Activated B cell treated with CpG ODN at 0.5 μM for 24 hours (primary cell): ENCODE data around the gene LBHD1. TPM values are rescaled to one million over a fixed set of nuclear protein-coding genes. Genes with fewer than 3 reads are reported as not detected.
A peak's percentile ranks its signal among the peaks of the same experiment; 100 is the strongest.

Experiments used
- ATAC-seq: fragments of 200-7000 bp; cut with Tn5 transposase; one replicate; pipeline ENCODE4 v1.10.0; 2021; ENCODE audit warnings: low read depth, mild to moderate bottlenecking, moderate library complexity
- CTCF ChIA-PET: fragments of 350-600 bp; sonication (Branson Sonifier 250); formaldehyde crosslinking; loops from one replicate; lab custom pipeline; 2021; ENCODE audit warnings: antibody characterized with exemption; lab: Charles Lee
- POLR2A ChIA-PET: fragments of 350-600 bp; sonication (Branson Sonifier 250); formaldehyde crosslinking; loops from one replicate; lab custom pipeline; 2021; ENCODE audit warnings: antibody characterized with exemption; lab: Charles Lee
- DNase-seq: peaks from one replicate; pipeline ENCODE4 v3.0.0; 2022
- H3K27ac Mint-ChIP-seq: one replicate; pipeline ENCODE4 v1.8.0; 2020; ENCODE audit warnings: mixed read lengths
- H3K27me3 Mint-ChIP-seq: one replicate; pipeline ENCODE4 v1.8.0; 2021; ENCODE audit warnings: mixed read lengths
- H3K36me3 Mint-ChIP-seq: one replicate; pipeline ENCODE4 v1.8.0; 2021; ENCODE audit warnings: low read depth, mixed read lengths
- H3K4me1 Mint-ChIP-seq: one replicate; pipeline ENCODE4 v1.8.0; 2021; ENCODE audit warnings: mixed read lengths
- H3K4me3 Mint-ChIP-seq: one replicate; pipeline ENCODE4 v1.8.0; 2020; ENCODE audit warnings: mild to moderate bottlenecking, mixed read lengths
- H3K9me3 Mint-ChIP-seq: one replicate; pipeline ENCODE4 v1.8.0; 2020; ENCODE audit warnings: mixed read lengths
- CTCF ChIP-seq: fragments of 200-600 bp; IDR thresholded peaks from one replicate; pipeline ENCODE4 v1.8.0; 2022; ENCODE audit warnings: antibody characterized with exemption, mild to moderate bottlenecking
- intact Hi-C: fragments of 100-400 bp; cut with micrococcal nuclease; formaldehyde crosslinking; loops from one replicate; pipeline ENCODE4 v1.15.1; 2024
- total RNA-seq: library from RNA; stranded (reverse); gene quantifications from 2 replicates; pipeline ENCODE4 v1.2.3, GENCODE V29; 2022

Gene LBHD1
- total RNA-seq, 1 donor from 2014 or later: 24.9 TPM

GRCh38 chr11:62645946-62646824 is 25.9 kb downstream of the LBHD1 start, which contains the start of gene GANAB:
GANAB (minus strand) TSS chr11:62646613; CDS start chr11:62646599, 14 bp downstream.
- no peaks in the 10 kb centered on the region for H3K9me3 Mint-ChIP-seq
- DNase-seq: peak; percentile 89
- CTCF ChIA-PET: interaction anchor here (0.9 to 1.4 kb wide), 3 partner anchors 9 to 221 kb away, joined by 3 read pairs; no protein-coding TSS in a partner anchor
- intact Hi-C loops: loop anchor here (1.0 to 2.0 kb wide), 8 partner anchors 19 to 210 kb away; partner anchors contain the start of genes C11orf98, CSKMT, EML3 and HNRNPUL2
- peaks cover 34% of the 10 kb centered on the region for H3K4me1 Mint-ChIP-seq
- peaks cover 36% of the 10 kb centered on the region for H3K36me3 Mint-ChIP-seq
- peak; percentile 99 for ATAC-seq
- no peak for TF ChIP-seq CTCF
- POLR2A ChIA-PET: interaction anchor here (0.5 to 5.8 kb wide), 38 partner anchors 8 to 1241 kb away, joined by 3 to 130 read pairs (median 4); partner anchors contain the start of genes AHNAK, B3GAT3, BSCL2 and C11orf98
- H3K4me3 Mint-ChIP-seq: peak within 1 kb of the TSS; percentile 93
- no peaks in the 10 kb centered on the region for H3K27me3 Mint-ChIP-seq
- H3K27ac Mint-ChIP-seq: peak within 1 kb of the TSS; percentile 86

DNA sequence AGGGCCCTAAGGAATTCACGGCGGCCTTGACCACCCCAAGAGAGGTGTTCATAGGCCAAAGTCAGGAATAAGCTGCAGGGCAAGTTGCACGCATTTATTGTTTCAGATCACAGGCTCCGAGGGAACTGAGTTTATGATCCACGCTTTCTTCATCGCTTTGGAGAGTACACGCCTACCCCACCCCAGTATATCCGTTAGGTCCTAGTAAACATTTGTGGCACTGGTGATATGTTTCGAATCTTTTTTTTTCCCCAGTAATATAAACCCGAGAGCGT is 26.5 kb downstream of the LBHD1 start:
- H3K27ac Mint-ChIP-seq: peak overlapping the region; percentile 86
- ATAC-seq (no peak), DNase-seq (no peak)
- ChIA-PET CTCF (interaction anchor here (1.4 kb wide), 1 partner anchor 221 kb away, joined by 3 read pairs; no protein-coding TSS in a partner anchor), POLR2A (interaction anchor here (0.7 to 5.8 kb wide), 17 partner anchors 9 to 236 kb away, joined by 3 to 130 read pairs (median 12); partner anchors contain the start of genes B3GAT3, BSCL2, C11orf98 and CSKMT)
- intact Hi-C loops: no loop called here
- H3K9me3 Mint-ChIP-seq: no peaks in the 10 kb centered on the region
- H3K4me3 Mint-ChIP-seq: peak overlapping the region; percentile 93
- H3K36me3 Mint-ChIP-seq: peaks cover 37% of the 10 kb centered on the region
- no peaks in the 10 kb centered on the region for H3K27me3 Mint-ChIP-seq
- no peak for TF ChIP-seq CTCF
- peaks cover 36% of the 10 kb centered on the region for H3K4me1 Mint-ChIP-seq

DNA sequence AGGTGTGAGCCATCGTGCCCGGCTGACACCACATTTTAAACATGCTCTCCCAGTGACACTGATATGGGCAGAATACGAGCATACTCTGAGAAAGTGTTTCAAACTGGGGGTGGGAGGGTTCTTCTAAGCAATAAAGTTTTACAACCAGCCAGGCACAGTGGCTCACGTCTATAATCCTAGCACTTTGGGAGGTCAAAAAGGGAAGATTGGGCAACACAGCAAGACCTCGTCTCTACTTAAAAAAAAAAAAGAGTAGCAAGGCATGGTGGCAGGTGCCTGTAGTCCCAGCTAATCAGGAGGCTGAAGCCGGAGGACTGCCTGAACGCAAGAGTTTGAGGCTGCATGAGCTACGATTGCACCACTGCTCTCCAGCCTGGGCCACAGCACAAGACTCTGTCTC is 27.8 kb downstream of the LBHD1 start:
- H3K9me3 Mint-ChIP-seq: no peaks in the 10 kb centered on the region
- ChIA-PET POLR2A (interaction anchor here (0.6 to 5.8 kb wide), 11 partner anchors 9 to 188 kb away, joined by 3 to 130 read pairs (median 7); partner anchors contain the start of genes B3GAT3, C11orf98, CSKMT and INTS5), CTCF (no interaction called here)
- H3K36me3 Mint-ChIP-seq: peaks cover 35% of the 10 kb centered on the region
- peaks cover 36% of the 10 kb centered on the region for H3K4me1 Mint-ChIP-seq
- no peaks in the 10 kb centered on the region for H3K27me3 Mint-ChIP-seq
- no peak for DNase-seq
- H3K4me3 Mint-ChIP-seq: peak overlapping the region; percentile 32
- intact Hi-C loops: no loop called here
- peak overlapping the region; percentile 12 for H3K27ac Mint-ChIP-seq
- TF ChIP-seq CTCF: no peak
- no peak for ATAC-seq

GRCh38 chr11:62632492-62632891 is 39.6 kb downstream of the LBHD1 start:
- Mint-ChIP-seq H3K27ac (no peak overlapping the region), H3K4me3 (no peak overlapping the region), H3K4me1 (peaks cover 5% of the 10 kb centered on the region), H3K36me3 (peaks cover 88% of the 10 kb centered on the region), H3K9me3 (no peaks in the 10 kb centered on the region), H3K27me3 (no peaks in the 10 kb centered on the region)
- no peak for DNase-seq
- POLR2A ChIA-PET: no interaction called here
- no peak for ATAC-seq
- TF ChIP-seq CTCF: no peak
- CTCF ChIA-PET: no interaction called here
- intact Hi-C loops: no loop called here

DNA sequence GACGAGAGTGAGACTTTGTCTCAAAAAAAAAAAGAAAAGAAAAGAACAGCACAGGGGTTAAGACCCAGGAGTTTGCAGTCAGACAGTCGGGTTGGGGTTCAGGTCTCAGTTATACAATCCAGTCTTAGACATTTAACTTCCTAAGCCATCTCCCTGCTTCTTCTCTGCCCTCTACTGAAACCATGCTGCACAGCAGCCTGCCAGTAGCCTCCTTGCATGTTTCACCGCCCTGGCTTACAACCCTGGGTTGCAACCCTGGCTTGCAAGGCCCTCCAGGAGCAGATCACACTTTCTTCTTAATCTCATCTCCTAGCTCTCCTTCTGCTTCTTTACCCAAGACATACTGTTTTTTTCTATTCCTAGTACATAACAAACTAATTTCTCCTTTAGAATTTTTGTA is 44.4 kb downstream of the LBHD1 start:
- Mint-ChIP-seq H3K4me1 (no peaks in the 10 kb centered on the region), H3K9me3 (no peaks in the 10 kb centered on the region), H3K27me3 (no peaks in the 10 kb centered on the region), H3K4me3 (no peak overlapping the region), H3K27ac (no peak overlapping the region), H3K36me3 (peaks cover 74% of the 10 kb centered on the region)
- ChIA-PET CTCF (no interaction called here), POLR2A (interaction anchor here (1.1 kb wide), 1 partner anchor 19 kb away, joined by 3 read pairs; the partner anchor contains the start of gene GANAB)
- ATAC-seq (peak; percentile 42), DNase-seq (no peak)
- no peak for TF ChIP-seq CTCF
- intact Hi-C loops: loop anchor here (2.0 kb wide), 1 partner anchor 13 kb away; no protein-coding TSS in a partner anchor
